Brain microvascular endothelial cell (primary cell): ENCODE measurements around the gene AMER3.
"Not testable (repeated sequence)": the region's sequence is repeated elsewhere in the genome, so short reads cannot be mapped to it uniquely, and the experiment has no call there.

ENCODE experiments used
- DNase-seq: peaks from one replicate; pipeline ENCODE4 v3.0.0-alpha.2; 2020
- H3K27ac ChIP-seq: fragments of 250-450 bp; sonication (Bioruptor Pico); 2 replicates; pipeline ENCODE4 v1.5.1; 2020; ENCODE audit warnings: mild to moderate bottlenecking, moderate library complexity
- H3K27me3 ChIP-seq: fragments of 250-450 bp; sonication (Bioruptor Pico); replicated peaks from 2 replicates; pipeline ENCODE4 v1.5.1; 2020; ENCODE audit warnings: mild to moderate bottlenecking
- H3K36me3 ChIP-seq: fragments of 250-450 bp; sonication (Bioruptor Pico); replicated peaks from 2 replicates; pipeline ENCODE4 v1.5.1; 2020; ENCODE audit warnings: mild to moderate bottlenecking
- H3K4me3 ChIP-seq: 2 replicates; pipeline ENCODE4 v1.5.1; 2011; ENCODE audit warnings: low read depth, mild to moderate bottlenecking, control low read depth, low read length, moderate library complexity
- CTCF ChIP-seq: IDR thresholded peaks from 2 replicates; pipeline ENCODE4 v1.5.1; 2011; ENCODE audit warnings: low read depth, mild to moderate bottlenecking, moderate library complexity, low read length, control low read depth, inconsistent platforms; ENCODE audit errors: missing control alignments
- in situ Hi-C: cut with HindIII; loops from 2 replicates; pipeline ENCODE4 v1.10.0; 2017; ENCODE audit warnings: low sequenced_read_pairs, low pct_ligation_motif_present

The AMER3 gene, protein sequence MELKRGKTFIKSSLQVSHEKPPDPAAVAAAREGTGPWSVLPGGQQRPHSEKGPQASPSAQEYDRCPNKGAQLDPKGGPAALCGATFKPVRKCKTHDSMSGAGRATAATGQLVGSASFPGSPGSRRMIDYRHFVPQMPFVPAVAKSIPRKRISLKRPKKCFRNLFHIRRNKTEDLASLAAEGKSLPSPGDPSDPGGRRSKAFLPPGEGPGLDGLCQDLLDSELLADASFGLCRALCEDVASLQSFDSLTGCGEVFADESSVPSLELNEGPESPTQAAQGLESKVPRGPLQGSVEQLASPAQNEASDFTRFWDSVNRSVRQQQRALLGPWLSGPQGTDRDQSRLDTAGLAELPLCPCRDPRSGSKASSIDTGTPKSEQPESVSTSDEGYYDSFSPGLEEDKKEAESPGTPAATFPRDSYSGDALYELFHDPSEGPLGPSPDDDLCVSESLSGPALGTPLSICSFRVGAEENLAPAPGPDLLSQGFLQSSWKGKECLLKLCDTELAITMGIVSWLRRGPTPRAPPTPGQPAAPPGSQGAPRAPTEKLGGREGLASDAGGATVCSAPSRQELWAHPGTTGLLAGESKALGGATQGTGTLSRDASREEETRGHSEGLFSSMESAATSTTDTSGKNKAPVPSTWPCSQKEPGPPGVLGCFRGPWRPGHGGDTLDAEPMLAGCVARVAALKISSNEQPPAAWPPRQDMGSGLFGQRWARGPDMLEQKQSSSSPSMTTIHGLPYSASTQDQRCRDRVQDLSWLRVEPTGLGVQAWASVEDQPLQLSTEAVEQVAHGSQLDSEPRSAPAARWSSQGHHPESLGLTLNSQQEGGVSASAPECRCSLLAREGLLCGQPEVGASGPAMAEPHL

DNA sequence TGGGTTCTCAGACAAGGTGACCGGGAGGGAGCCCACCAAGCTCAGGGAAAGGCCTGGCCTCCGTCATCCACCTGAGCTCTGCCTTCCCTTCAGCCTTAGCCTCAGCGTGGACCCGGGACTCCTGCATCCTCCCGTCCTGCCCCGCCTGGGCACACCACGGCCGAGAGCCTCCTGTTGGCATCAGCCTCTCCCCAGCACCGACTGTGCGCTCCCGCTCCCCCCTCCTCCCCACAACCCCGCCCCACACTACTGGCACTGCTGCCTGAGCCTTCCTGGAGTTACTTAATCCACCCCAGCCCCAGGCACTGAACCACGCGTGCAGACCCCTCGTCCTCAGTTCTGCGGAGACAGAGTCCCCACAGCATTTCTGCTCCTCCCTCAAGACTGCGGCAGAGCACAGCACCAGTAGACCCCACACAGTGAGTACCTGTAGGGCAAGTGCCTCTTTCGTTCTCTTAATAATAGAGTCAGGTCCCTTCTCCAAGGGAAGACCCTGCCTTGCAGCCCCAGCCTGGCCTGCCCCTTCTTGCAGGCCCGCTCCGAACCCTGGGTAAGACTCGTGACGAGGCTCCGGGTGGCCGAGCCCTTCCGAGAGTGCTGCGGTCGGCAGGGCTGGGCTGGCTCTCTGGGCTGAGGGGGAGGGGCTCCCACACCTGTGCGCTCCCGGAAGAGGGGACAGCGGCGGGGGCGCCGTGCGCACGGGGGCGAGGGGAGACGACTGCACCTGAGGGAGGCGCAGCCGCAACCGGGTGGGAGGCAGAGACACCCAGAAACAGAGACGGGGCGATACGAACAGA is at the start of gene AMER3:
Gene AMER3 (plus strand): TSS at position 285 of the 797 bp plus-strand sequence. CDS start 6,533 bp downstream, outside the sequence.
- no peak for DNase-seq
- H3K36me3 ChIP-seq = no peaks in the 10 kb centered on the region
- H3K4me3 ChIP-seq = no peak within 1 kb of the TSS
- in situ Hi-C loops = no loop called here
- no peak for TF ChIP-seq CTCF
- H3K27me3 ChIP-seq = peaks cover 15% of the 10 kb centered on the region
- no peak within 1 kb of the TSS for H3K27ac ChIP-seq

DNA sequence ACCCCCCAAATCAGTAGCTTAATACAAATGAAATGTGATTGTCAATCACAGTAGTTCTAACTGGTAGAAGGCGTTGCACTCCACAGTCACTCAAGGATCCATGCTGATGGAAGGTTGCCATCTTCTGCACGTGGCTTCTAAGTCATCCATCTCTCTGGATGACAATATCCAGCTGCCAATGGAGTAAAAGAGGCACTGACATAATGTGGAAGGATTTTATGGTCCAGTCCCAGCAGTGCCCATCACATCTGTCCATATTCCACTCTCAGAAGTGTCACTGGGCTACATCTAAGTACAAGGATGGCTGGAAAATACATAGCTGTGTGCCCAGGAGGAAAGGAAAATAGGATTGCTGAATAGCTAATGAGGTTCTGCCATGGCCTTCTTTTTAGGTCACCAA is 40.5 kb upstream of the AMER3 start:
- H3K4me3 ChIP-seq, H3K27me3 ChIP-seq, in situ Hi-C loops, DNase-seq, H3K36me3 ChIP-seq, H3K27ac ChIP-seq: not testable (repeated sequence)

DNA sequence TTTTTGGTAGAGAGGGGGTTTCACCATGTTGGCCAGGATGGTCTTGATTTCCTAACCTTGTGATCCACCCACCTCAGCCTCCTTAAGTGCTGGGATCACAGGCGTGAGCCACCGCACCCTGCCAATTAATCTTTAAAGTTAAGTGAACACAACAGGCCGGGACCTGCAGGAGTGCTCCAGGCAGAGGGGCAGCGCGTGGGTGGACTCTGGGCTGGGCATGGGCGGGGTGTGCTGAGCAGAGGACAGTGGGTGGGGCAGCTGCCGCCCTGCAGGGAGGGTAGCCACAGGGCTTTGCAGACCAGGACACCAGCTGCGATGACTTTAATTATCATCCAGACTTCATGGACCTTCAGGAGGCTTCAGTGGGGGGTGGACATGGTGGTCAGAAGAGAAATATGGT is 35.3 kb upstream of the AMER3 start:
- H3K36me3 ChIP-seq = no peaks in the 10 kb centered on the region
- in situ Hi-C loops = no loop called here
- no peak for DNase-seq
- H3K27me3 ChIP-seq = no peaks in the 10 kb centered on the region
- no peak for TF ChIP-seq CTCF
- H3K27ac ChIP-seq = no peak overlapping the region
- H3K4me3 ChIP-seq = no peak overlapping the region

DNA sequence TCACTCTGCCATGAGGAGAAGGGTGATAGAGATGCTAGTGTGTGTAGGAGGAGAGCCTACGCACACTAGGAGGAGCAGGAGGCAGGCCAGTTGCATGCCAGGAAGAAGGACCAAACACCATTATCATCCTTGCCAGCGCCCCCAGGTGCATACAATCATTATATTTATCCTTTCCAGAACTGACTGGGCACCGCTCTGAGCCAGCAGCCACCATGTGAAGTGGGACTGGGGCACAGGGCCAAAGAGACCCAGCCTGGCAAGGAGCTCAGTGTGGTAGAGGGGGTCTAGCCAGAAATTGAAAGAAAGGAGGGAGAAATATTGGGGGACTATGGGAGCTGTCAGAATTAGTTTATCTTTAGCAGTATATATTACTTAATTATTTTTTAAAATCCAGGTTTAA is 34.8 kb upstream of the AMER3 start:
- in situ Hi-C loops = no loop called here
- no peaks in the 10 kb centered on the region for H3K27me3 ChIP-seq
- no peak for TF ChIP-seq CTCF
- no peak for DNase-seq
- H3K27ac ChIP-seq = no peak overlapping the region
- H3K4me3 ChIP-seq = no peak overlapping the region
- no peaks in the 10 kb centered on the region for H3K36me3 ChIP-seq

DNA sequence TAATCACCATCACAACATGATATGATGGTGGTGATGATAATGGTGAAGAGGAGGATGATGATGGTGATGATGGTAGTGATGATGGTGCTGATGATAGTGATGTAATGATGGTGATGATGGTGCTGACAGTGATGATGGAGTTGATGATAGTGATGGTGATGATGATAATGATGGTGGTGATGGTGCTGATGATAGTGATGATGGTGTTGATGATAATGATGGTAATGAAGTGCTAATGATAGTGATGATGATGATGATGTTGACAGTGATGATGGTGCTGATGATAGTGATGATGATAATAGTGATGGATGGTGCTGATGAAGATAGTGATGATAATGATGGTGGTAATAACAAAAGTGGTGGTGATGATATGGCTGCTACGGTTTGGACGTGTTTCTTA is 30.9 kb upstream of the AMER3 start:
- Histone ChIP-seq H3K4me3 (no peak overlapping the region), H3K36me3 (no peaks in the 10 kb centered on the region), H3K27ac (no peak overlapping the region), H3K27me3 (no peaks in the 10 kb centered on the region)
- DNase-seq = no peak
- in situ Hi-C loops = no loop called here
- no peak for TF ChIP-seq CTCF
